Measurements from ENCODE around the gene UFD1.
A peak's percentile ranks its signal among the peaks of the same experiment; 100 is the strongest.

UFD1 gene

GRCh38 chr22:19497245-19497644 is 18.3 kb upstream of the UFD1 start:
- DNase-seq (ENCODE audit: low read depth in 1 of 2, low spot score in 1 of 2), result no peak

DNA sequence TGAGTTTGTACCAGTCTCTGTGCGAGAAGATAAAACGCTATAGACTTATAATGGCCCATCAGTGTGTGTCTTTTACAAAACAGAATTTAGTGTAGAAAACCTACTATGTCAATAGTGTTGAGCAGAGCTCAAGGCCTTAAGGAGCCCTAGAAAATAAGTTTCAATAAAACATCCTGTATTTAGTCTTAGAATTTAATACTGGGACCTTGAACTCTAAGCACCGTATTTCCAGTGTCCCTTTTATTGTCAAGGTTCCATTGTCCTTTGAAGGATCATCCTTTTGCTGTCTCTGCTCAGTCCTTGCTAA is 17.3 kb upstream of the UFD1 start:
- DNase-seq (ENCODE audit: low read depth in 1 of 2, low spot score in 1 of 2), result no peak

- DNase-seq (ENCODE audit: low read depth in 1 of 2, low spot score in 1 of 2), result no peak
Measured at GRCh38 chr22:19495562-19496323, 16.8 kb upstream of the UFD1 start.

DNA sequence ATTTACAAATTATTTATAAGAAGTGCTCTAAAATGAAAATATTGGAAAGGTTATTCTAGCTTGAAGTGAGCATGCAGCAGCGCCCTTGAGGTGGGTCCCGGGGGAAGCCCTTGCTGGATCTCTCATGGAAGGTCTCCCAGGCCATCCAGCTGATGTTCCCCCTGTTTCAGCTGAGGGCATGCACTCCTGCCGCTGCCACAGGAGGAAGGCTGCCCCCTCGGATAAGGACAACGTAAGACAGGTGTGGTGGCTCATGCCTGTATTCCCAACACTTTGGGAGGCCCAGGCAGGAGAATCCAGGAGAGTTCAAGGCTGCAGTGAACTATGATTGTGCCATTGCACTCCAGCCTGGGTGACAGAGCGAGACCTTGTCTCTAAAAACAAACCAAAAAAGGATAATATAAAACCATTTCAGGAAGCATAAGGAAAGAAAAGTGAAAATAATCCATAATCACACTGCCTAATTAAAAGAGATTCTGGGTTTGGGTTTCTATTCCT is 15.7 kb upstream of the UFD1 start:
- no peak for DNase-seq (ENCODE audit: low read depth in 1 of 2, low spot score in 1 of 2)

GRCh38 chr22:19494001-19494560 is 15.1 kb upstream of the UFD1 start:
- no peak for DNase-seq (ENCODE audit: low read depth in 1 of 2, low spot score in 1 of 2)

- DNase-seq (ENCODE audit: low read depth in 1 of 2, low spot score in 1 of 2), result no peak
Measured at GRCh38 chr22:19492504-19493174, 13.6 kb upstream of the UFD1 start.

GRCh38 chr22:19490628-19491230 is 11.7 kb upstream of the UFD1 start:
- DNase-seq (ENCODE audit: low read depth in 1 of 2, low spot score in 1 of 2), result no peak

GRCh38 chr22:19488884-19489843 is 10.2 kb upstream of the UFD1 start:
- no peak for DNase-seq (ENCODE audit: low read depth in 1 of 2, low spot score in 1 of 2)

GRCh38 chr22:19488285-19488684 is 9.3 kb upstream of the UFD1 start:
- no peak for DNase-seq (ENCODE audit: low read depth in 1 of 2, low spot score in 1 of 2)

- no peak for DNase-seq (ENCODE audit: low read depth in 1 of 2, low spot score in 1 of 2)
Measured at GRCh38 chr22:19483481-19484244, 4.7 kb upstream of the UFD1 start.

DNA sequence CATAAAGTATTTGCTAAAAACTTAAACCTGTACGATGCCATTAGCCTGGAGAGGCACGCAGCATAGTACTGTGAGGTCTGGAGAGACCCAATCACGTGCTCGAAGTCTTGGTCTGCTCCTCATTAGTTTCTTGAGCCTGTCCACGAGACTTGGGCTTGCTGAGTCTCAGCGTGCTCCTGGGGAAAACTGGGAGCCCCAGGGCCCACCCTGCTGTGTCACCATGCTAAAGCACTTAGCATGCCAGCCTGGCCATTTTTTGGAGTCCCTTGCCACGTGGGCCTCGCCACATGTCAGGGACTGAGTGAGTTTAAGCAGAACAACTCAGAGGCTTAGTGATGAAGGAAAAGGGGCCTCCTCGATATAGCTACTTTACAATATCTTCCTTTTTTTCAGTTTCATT is 3.3 kb upstream of the UFD1 start:
- DNase-seq (ENCODE audit: low read depth in 1 of 2, low spot score in 1 of 2), result no peak

- DNase-seq (ENCODE audit: low read depth in 1 of 2, low spot score in 1 of 2), result no peak
Measured at GRCh38 chr22:19480789-19481188, 1.8 kb upstream of the UFD1 start.

GRCh38 chr22:19480173-19480568 is 1.2 kb upstream of the UFD1 start:
- DNase-seq (ENCODE audit: low read depth in 1 of 2, low spot score in 1 of 2), result no peak

DNA sequence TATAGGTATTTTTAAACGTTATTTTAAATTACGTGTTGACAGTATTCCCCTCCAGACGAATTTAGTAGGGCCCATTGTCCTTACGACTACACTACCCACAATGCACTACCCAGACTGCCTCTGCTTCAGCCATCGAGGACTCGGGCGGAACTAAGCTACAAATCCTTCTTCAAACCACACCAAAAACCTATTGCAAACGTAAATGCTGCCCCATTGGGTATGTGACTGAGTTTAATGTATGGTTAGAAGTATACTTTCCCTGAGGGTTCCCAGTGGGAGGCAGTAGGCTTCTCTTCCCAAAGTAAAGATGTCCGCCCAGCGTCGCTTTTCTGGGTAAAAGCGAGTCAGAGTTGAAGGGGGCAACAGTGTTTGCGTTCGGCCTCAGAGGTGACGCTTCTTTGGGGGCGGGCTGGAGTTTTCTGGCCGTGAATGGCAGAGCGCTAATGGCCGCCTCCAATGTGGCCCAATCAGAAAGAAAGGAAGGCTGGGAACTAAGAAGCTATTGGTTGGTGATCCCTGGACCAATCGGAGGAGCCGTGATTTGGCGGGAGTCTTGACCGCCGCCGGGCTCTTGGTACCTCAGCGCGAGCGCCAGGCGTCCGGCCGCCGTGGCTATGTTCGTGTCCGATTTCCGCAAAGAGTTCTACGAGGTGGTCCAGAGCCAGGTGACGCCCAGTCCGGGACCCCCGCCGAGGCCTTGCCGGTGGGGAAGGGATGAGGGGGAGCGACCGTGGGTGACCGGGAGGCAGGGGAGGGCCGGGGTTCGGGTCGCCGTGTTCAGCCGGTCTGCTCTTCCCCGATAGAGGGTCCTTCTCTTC is 571 bp upstream of the UFD1 start, which contains the start of gene CDC45:
TSS of gene CDC45 (plus strand) at position 566 of the 818 bp plus-strand sequence. CDS start at position 615, 49 bp downstream.
- peak; percentile 84 to 87 for DNase-seq (ENCODE audit: low read depth in 1 of 2, low spot score in 1 of 2)

DNA sequence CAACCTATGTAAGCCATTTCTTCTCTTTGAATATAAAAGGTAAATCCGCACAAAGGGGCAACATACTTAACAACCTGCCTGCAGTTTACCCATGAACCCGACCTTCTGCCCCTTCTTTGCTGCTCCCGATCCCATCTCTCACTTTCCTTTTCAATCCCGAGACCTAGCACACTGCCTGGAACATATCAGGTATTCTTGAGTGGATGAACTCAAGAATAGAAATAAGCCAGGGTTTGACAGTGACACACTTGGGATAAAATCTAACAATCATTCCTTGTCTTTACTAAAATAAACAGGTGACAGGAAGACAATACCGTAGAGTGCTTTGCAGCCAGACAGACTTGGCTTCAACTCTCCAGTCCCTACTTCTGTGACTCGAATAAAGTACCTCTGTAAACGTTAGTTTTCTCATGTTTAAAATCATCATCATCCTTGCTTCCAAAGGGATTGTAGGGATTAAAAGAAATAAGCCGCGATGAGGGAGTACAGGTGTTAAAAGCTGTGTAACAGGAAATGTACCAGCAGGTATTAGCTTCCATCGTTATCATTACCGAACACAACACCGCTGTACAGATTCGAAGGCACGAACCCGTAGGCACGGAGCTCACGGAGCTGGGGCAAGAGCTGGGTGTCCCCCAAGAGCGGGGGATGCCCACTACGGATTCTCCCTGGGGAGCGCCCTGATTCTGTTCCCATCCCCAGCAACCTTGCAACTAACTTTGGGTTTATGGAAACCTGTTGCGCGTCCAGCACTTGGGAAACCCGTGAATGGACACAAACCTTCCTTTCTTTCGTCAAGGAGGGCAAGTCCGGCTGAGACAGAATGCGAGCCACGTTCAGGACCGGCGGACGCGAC is 720 bp downstream of the UFD1 start:
- DNase-seq (ENCODE audit: low read depth in 1 of 2, low spot score in 1 of 2), result no peak

- DNase-seq (ENCODE audit: low read depth in 1 of 2, low spot score in 1 of 2), result no peak
Measured at GRCh38 chr22:19477321-19478044, 1.5 kb downstream of the UFD1 start.

GRCh38 chr22:19476023-19476422 is 3.0 kb downstream of the UFD1 start:
- no peak for DNase-seq (ENCODE audit: low read depth in 1 of 2, low spot score in 1 of 2)

DNA sequence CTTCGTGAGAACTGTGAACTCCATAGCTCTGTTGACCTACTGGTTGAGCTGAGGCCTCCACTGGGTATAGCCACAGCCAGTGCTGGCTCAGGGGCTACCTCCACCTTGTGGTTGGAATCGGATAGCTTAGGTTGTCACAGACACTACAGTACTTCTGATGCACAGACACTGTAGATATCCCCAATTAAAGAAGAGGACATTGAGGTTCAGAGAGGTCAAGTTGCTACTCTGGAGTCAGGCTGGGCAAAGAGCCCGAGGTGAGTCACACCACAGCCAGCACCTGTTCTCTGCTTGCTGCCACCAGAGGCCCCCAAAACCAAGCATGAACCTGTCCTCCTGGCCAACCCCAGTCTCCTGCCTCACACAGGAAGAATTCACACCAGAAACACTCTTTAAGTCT is 5.4 kb downstream of the UFD1 start:
- no peak for DNase-seq (ENCODE audit: low read depth in 1 of 2, low spot score in 1 of 2)
